Osteoblast (primary cell): ENCODE data around the gene RNF222. TPM values are rescaled to one million over a fixed set of nuclear protein-coding genes. Genes with fewer than 3 reads are reported as not detected.

ENCODE experiments used
- DNase-seq: peaks from one replicate; pipeline ENCODE4 v3.0.0; 2011; ENCODE audit warnings: low spot score, mixed read lengths; ENCODE audit not compliant: insufficient read length; ENCODE audit errors: missing footprints
- H2AFZ ChIP-seq: 2 replicates; pipeline ENCODE4 v1.6.0; 2011; ENCODE audit warnings: mild to moderate bottlenecking, low read length
- H3K27ac ChIP-seq: 2 replicates; pipeline ENCODE4 v1.5.1; 2011; ENCODE audit warnings: mild to moderate bottlenecking, low read depth, low read length, moderate library complexity
- H3K27me3 ChIP-seq: 2 replicates; pipeline ENCODE4 v1.6.0; 2012; ENCODE audit warnings: mild to moderate bottlenecking, control low read depth, inconsistent platforms, low read length, moderate library complexity; ENCODE audit not compliant: insufficient read depth
- H3K36me3 ChIP-seq: 2 replicates; pipeline ENCODE4 v1.5.1; 2011; ENCODE audit warnings: mild to moderate bottlenecking, low read length, control low read depth, moderate library complexity; ENCODE audit not compliant: insufficient read depth
- H3K4me1 ChIP-seq: 2 replicates; pipeline ENCODE4 v1.5.1; 2011; ENCODE audit warnings: mild to moderate bottlenecking, low read length, control low read depth, moderate library complexity; ENCODE audit not compliant: insufficient read depth
- H3K4me2 ChIP-seq: 2 replicates; pipeline ENCODE4 v1.6.0; 2011; ENCODE audit warnings: mild to moderate bottlenecking, low read length; ENCODE audit not compliant: insufficient read depth
- H3K4me3 ChIP-seq: fragments of 200-600 bp; sonication (generic); 3 replicates; pipeline ENCODE4 v1.5.1; 2012; ENCODE audit warnings: mild to moderate bottlenecking, low read length, inconsistent platforms; ENCODE audit not compliant: insufficient read depth
- H3K79me2 ChIP-seq: 2 replicates; pipeline ENCODE4 v1.6.0; 2012; ENCODE audit warnings: mild to moderate bottlenecking, low read length, control low read depth, inconsistent platforms; ENCODE audit not compliant: insufficient read depth
- H3K9me3 ChIP-seq: 2 replicates; pipeline ENCODE4 v1.5.1; 2011; ENCODE audit warnings: low read depth, low read length, control low read depth
- H4K20me1 ChIP-seq: 2 replicates; pipeline ENCODE4 v1.6.0; 2012; ENCODE audit warnings: mild to moderate bottlenecking, low read length, control low read depth; ENCODE audit not compliant: insufficient read depth
- total RNA-seq: library from RNA; depleted of rRNA; stranded (reverse); fragments of >200 nt; gene quantifications from 2 replicates; pipeline ENCODE4 v1.2.3, GENCODE V29; 2012
- TF ChIP-seq, protein P1 (sequence below): IDR thresholded peaks from 2 replicates; pipeline ENCODE4 v1.5.1; 2011; ENCODE audit warnings: mild to moderate bottlenecking, low read depth, low read length, moderate library complexity; ENCODE audit errors: extremely low read depth

The RNF222 gene
- total RNA-seq, 1 donor: not detected

DNA sequence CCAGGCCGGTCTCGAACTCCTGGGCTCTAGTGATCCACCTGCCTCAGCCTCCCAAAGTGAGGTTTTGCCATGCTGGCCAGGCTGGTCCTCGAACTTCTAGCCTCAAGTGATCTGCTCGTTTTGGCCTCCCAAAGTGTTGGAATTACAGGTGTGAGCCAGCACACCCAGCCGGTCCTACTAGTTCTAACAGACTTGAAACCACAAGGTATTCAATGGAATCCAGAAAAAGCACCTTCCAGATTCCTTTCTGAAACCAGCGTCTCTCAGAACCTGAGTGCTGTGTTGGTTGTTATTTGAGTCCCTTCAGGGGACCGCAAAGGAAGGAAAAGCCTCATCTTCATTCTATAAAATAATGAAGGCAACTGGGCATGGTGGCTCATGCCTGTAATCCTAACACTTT lies 25.2 kb downstream of the RNF222 start:
- peaks cover 5% of the 10 kb centered on the region for H3K79me2 ChIP-seq
- H3K4me3 ChIP-seq: no peak overlapping the region
- no peaks in the 10 kb centered on the region for H3K27me3 ChIP-seq
- H4K20me1 ChIP-seq: no peaks in the 10 kb centered on the region
- H3K27ac ChIP-seq: no peak overlapping the region
- H3K4me1 ChIP-seq: peaks cover 10% of the 10 kb centered on the region
- no peak for DNase-seq
- H2AFZ ChIP-seq: no peak overlapping the region
- H3K36me3 ChIP-seq: peaks cover 24% of the 10 kb centered on the region
- TF ChIP-seq, protein P1, sequence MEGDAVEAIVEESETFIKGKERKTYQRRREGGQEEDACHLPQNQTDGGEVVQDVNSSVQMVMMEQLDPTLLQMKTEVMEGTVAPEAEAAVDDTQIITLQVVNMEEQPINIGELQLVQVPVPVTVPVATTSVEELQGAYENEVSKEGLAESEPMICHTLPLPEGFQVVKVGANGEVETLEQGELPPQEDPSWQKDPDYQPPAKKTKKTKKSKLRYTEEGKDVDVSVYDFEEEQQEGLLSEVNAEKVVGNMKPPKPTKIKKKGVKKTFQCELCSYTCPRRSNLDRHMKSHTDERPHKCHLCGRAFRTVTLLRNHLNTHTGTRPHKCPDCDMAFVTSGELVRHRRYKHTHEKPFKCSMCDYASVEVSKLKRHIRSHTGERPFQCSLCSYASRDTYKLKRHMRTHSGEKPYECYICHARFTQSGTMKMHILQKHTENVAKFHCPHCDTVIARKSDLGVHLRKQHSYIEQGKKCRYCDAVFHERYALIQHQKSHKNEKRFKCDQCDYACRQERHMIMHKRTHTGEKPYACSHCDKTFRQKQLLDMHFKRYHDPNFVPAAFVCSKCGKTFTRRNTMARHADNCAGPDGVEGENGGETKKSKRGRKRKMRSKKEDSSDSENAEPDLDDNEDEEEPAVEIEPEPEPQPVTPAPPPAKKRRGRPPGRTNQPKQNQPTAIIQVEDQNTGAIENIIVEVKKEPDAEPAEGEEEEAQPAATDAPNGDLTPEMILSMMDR: no peak
- H3K9me3 ChIP-seq: no peaks in the 10 kb centered on the region
- H3K4me2 ChIP-seq: no peak overlapping the region

DNA sequence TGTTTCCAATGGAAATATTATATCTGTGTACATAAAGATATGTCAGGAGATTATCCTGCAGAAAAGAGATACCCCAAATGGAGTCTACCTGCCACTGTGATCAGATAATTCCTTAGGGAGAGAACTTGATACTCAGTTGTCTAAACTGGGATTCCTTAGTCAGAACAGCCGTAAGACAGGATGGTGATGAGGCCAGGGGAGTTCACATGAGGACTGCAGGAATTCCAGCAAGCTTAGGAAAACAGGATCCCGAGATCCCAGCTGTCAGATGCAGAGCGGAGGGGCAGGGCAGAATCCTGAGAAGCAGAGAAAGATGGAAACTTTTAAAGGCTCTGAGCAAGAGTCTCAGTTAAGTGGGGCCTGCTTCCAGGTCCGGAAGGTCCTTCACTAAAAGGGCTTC lies 25.8 kb downstream of the RNF222 start:
- H4K20me1 ChIP-seq: no peaks in the 10 kb centered on the region

DNA sequence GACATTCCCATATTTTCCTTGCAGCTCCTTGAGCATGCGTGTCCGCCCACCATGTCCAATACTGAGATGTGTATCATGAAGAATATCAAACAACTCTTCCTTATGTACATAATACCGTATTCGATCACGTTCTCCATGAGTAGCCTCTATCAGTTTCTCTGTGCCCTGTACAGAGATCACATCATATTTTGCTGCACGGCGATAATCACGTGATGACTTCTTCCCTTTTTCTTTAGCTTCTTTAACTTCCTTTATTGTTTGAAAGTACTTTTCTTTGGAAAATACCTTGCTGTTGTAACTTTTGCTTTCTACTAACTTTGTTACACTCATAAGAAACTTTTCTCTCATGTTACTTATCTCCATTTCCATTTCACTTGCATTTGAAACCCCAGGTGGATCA lies 27.7 kb downstream of the RNF222 start:
- no peak overlapping the region for H3K27ac ChIP-seq
- H3K9me3 ChIP-seq: no peaks in the 10 kb centered on the region
- peaks cover 17% of the 10 kb centered on the region for H3K36me3 ChIP-seq
- H3K4me1 ChIP-seq: peaks cover 18% of the 10 kb centered on the region
- H3K79me2 ChIP-seq: no peaks in the 10 kb centered on the region
- DNase-seq: no peak
- no peak overlapping the region for H2AFZ ChIP-seq
- H4K20me1 ChIP-seq: no peaks in the 10 kb centered on the region
- no peak overlapping the region for H3K4me3 ChIP-seq
- TF ChIP-seq, protein P1: no peak
- H3K27me3 ChIP-seq: no peaks in the 10 kb centered on the region
- H3K4me2 ChIP-seq: no peak overlapping the region

More for the DNA sequence above, 25.8 kb downstream of the RNF222 start:
- Histone ChIP-seq H3K4me2 (no peak overlapping the region), H3K4me1 (peaks cover 9% of the 10 kb centered on the region), H3K36me3 (peaks cover 19% of the 10 kb centered on the region), H3K4me3 (no peak overlapping the region), H3K27me3 (no peaks in the 10 kb centered on the region), H3K79me2 (peaks cover 5% of the 10 kb centered on the region), H3K9me3 (no peaks in the 10 kb centered on the region), H3K27ac (no peak overlapping the region), H2AFZ (no peak overlapping the region)
- DNase-seq: no peak
- TF ChIP-seq, protein P1: no peak

DNA sequence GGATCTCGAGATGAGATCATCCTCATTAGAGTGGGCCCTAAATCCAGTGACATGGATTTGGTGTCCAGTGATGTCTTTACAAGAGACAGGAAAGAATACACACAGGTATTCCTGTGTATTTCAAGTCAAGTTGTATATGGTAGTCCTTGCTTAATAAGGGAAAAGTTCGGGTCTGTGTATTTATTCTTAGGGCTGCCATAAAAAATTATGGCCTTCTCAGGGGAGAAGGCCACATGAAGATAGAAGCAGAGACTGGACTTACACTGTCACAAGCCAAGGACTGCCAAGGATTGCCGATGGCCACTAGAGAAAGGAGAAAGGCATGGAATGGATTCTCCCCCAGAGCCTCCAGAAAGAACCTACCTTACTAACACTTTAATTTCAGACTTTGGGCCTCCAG lies 29.4 kb downstream of the RNF222 start:
- Histone ChIP-seq H2AFZ (no peak overlapping the region), H3K27ac (no peak overlapping the region), H3K79me2 (no peaks in the 10 kb centered on the region), H3K27me3 (no peaks in the 10 kb centered on the region), H3K4me3 (no peak overlapping the region), H3K4me1 (peaks cover 22% of the 10 kb centered on the region), H3K4me2 (no peak overlapping the region), H4K20me1 (no peaks in the 10 kb centered on the region), H3K36me3 (peaks cover 17% of the 10 kb centered on the region), H3K9me3 (no peaks in the 10 kb centered on the region)
- TF ChIP-seq, protein P1: no peak
- DNase-seq: no peak
